ENCODE results near the gene MTMR2.

Gene MTMR2

DNA sequence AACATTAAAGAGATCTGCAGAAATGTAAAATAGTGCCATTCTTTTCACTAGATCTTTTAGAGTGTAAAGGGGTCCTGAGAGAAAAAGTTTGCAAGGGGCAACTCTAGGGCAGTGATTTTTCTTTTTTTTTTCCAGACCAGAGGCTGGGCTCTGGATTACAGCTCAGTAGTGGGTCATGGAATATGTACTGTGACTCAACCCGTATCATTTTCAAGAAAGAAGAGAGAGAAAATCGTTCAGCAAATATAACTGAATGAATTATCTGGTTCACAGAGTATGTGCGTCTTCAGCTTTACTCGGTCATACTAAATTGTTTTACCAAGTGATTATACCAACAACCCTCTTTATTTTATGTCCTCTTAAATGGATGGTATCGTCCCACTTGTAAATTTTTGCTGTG lies 129.8 kb downstream of the MTMR2 start:
- TF ChIP-seq, protein P1, sequence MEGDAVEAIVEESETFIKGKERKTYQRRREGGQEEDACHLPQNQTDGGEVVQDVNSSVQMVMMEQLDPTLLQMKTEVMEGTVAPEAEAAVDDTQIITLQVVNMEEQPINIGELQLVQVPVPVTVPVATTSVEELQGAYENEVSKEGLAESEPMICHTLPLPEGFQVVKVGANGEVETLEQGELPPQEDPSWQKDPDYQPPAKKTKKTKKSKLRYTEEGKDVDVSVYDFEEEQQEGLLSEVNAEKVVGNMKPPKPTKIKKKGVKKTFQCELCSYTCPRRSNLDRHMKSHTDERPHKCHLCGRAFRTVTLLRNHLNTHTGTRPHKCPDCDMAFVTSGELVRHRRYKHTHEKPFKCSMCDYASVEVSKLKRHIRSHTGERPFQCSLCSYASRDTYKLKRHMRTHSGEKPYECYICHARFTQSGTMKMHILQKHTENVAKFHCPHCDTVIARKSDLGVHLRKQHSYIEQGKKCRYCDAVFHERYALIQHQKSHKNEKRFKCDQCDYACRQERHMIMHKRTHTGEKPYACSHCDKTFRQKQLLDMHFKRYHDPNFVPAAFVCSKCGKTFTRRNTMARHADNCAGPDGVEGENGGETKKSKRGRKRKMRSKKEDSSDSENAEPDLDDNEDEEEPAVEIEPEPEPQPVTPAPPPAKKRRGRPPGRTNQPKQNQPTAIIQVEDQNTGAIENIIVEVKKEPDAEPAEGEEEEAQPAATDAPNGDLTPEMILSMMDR (IDR thresholded peaks at IDR 0.05; ENCODE audit: low read depth, low read length) = no peak

GRCh38 chr11:95793116-95793515 lies 130.8 kb downstream of the MTMR2 start:
- Histone ChIP-seq H3K27me3 (ENCODE audit: insufficient read depth, low read depth, severe bottlenecking) (no peaks in the 10 kb centered on the region), H3K27ac (no peak overlapping the region), H3K4me3 (ENCODE audit: low read depth, low read length) (no peak overlapping the region), H3K9me3 (ENCODE audit: severe bottlenecking) (no peaks in the 10 kb centered on the region), H3K36me3 (peaks cover 8% of the 10 kb centered on the region)
- DNase-seq = no peak
- TF ChIP-seq, protein P1 (IDR thresholded peaks at IDR 0.05; ENCODE audit: low read depth, low read length) = no peak

More for the DNA sequence above, 129.8 kb downstream of the MTMR2 start:
- Histone ChIP-seq H3K36me3 (peaks cover 8% of the 10 kb centered on the region), H3K4me3 (ENCODE audit: low read depth, low read length) (no peak overlapping the region), H3K9me3 (ENCODE audit: severe bottlenecking) (no peaks in the 10 kb centered on the region), H3K27ac (no peak overlapping the region), H3K27me3 (ENCODE audit: insufficient read depth, low read depth, severe bottlenecking) (no peaks in the 10 kb centered on the region)
- no peak for DNase-seq

GRCh38 chr11:95792700-95793099 lies 131.2 kb downstream of the MTMR2 start:
- H3K27ac ChIP-seq = no peak overlapping the region
- no peaks in the 10 kb centered on the region for H3K9me3 ChIP-seq (ENCODE audit: severe bottlenecking)
- no peak for DNase-seq
- no peak overlapping the region for H3K4me3 ChIP-seq (ENCODE audit: low read depth, low read length)
- peaks cover 12% of the 10 kb centered on the region for H3K36me3 ChIP-seq
- TF ChIP-seq, protein P1 (IDR thresholded peaks at IDR 0.05; ENCODE audit: low read depth, low read length) = no peak
- no peaks in the 10 kb centered on the region for H3K27me3 ChIP-seq (ENCODE audit: insufficient read depth, low read depth, severe bottlenecking)

DNA sequence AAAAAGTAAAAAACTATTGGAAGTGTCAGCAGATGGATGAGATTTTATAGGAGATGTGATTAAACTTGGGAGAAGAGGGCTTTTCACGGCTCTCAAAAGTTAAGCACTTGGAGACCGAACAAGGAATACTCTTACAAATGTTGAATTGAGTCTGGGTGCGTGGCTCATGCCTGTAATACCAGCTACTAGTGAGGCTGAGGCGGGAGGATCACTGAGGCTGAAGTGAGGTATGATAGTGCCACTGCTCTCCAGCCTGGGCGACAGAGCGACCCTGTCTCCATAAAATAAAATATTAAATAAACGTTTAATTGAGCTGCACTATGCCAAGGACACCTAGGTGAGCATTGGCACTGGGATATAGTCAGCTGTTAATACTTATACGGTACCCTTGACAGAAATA lies 131.7 kb downstream of the MTMR2 start:
- TF ChIP-seq, protein P1 (IDR thresholded peaks at IDR 0.05; ENCODE audit: low read depth, low read length) = no peak
- H3K27ac ChIP-seq = no peak overlapping the region
- H3K9me3 ChIP-seq (ENCODE audit: severe bottlenecking) = no peaks in the 10 kb centered on the region
- H3K4me3 ChIP-seq (ENCODE audit: low read depth, low read length) = no peak overlapping the region
- H3K27me3 ChIP-seq (ENCODE audit: insufficient read depth, low read depth, severe bottlenecking) = no peaks in the 10 kb centered on the region
- DNase-seq = no peak
- H3K36me3 ChIP-seq = peaks cover 17% of the 10 kb centered on the region

- peak overlapping the region; percentile 98 for H3K27ac ChIP-seq
- TF ChIP-seq, protein P1 (IDR thresholded peaks at IDR 0.05; ENCODE audit: low read depth, low read length) = no peak
- no peak for DNase-seq
- peak overlapping the region; percentile 71 for H3K4me3 ChIP-seq (ENCODE audit: low read depth, low read length)
- H3K9me3 ChIP-seq (ENCODE audit: severe bottlenecking) = no peaks in the 10 kb centered on the region
- peaks cover 22% of the 10 kb centered on the region for H3K36me3 ChIP-seq
- no peaks in the 10 kb centered on the region for H3K27me3 ChIP-seq (ENCODE audit: insufficient read depth, low read depth, severe bottlenecking)
These were observed 132.2 kb downstream of the MTMR2 start for GRCh38 chr11:95791709-95792033.

- Histone ChIP-seq H3K4me3 (ENCODE audit: low read depth, low read length) (peak overlapping the region; percentile 71), H3K27me3 (ENCODE audit: insufficient read depth, low read depth, severe bottlenecking) (no peaks in the 10 kb centered on the region), H3K36me3 (peaks cover 26% of the 10 kb centered on the region), H3K27ac (peak overlapping the region; percentile 98), H3K9me3 (ENCODE audit: severe bottlenecking) (no peaks in the 10 kb centered on the region)
- peak; percentile 65 for DNase-seq
- TF ChIP-seq, protein P1 (IDR thresholded peaks at IDR 0.05; ENCODE audit: low read depth, low read length) = no peak
These were observed 132.8 kb downstream of the MTMR2 start for GRCh38 chr11:95790933-95791708.
